Keratinocyte (primary cell): Measurements from ENCODE around the gene PATL2. TPM values are rescaled to one million over a fixed set of nuclear protein-coding genes. Genes with fewer than 3 reads are reported as not detected.

Experiments used
- DNase-seq: peaks from one replicate; pipeline ENCODE4 v3.0.0-alpha.2; 2011; ENCODE audit warnings: low read depth, missing footprints, low spot score
- FAIRE-seq: peaks from 2 replicates; lab custom pipeline; 2011; peaks lifted over from hg19 to GRCh38; lab: Jason Lieb, UNC
- H2AFZ ChIP-seq: 2 replicates; pipeline ENCODE4 v1.6.0; 2012; ENCODE audit warnings: low read length, control low read depth, inconsistent platforms; ENCODE audit not compliant: control insufficient read depth
- H3K27ac ChIP-seq: 2 replicates; pipeline ENCODE4 v1.5.1; 2011; ENCODE audit warnings: low read length; ENCODE audit not compliant: control insufficient read depth, insufficient read depth
- H3K27me3 ChIP-seq: 3 replicates; pipeline ENCODE4 v1.6.0; 2011; ENCODE audit warnings: low read length; ENCODE audit not compliant: control insufficient read depth, insufficient read depth; ENCODE audit errors: extremely low read depth
- H3K36me3 ChIP-seq, 2 experiments: 2 replicates in 1 of 2; 3 replicates in 1 of 2; pipeline ENCODE4 v1.5.1; 2011; ENCODE audit warnings: low read length in 2 of 2, mild to moderate bottlenecking in 1 of 2; ENCODE audit not compliant: control insufficient read depth in 2 of 2, insufficient read depth in 2 of 2; ENCODE audit errors: extremely low read depth in 1 of 2
- H3K4me1 ChIP-seq: 3 replicates; pipeline ENCODE4 v1.5.1; 2011; ENCODE audit warnings: low read length; ENCODE audit not compliant: control insufficient read depth, insufficient read depth; ENCODE audit errors: extremely low read depth
- H3K4me2 ChIP-seq: 3 replicates; pipeline ENCODE4 v1.6.0; 2011; ENCODE audit warnings: low read depth, low read length; ENCODE audit not compliant: control insufficient read depth, insufficient read depth; ENCODE audit errors: extremely low read depth
- H3K4me3 ChIP-seq, 3 experiments: fragments of 200-600 bp in 1 of 3; sonication (generic) in 1 of 3; 2 replicates in 2 of 3; 3 replicates in 1 of 3; pipeline ENCODE4 v1.5.1; 2011 to 2016; ENCODE audit warnings: low read length in 3 of 3, mild to moderate bottlenecking in 3 of 3, control low read depth in 2 of 3, inconsistent platforms in 1 of 3, low read depth in 1 of 3, mixed read lengths in 1 of 3, mixed run types in 1 of 3, moderate library complexity in 1 of 3; ENCODE audit not compliant: control insufficient read depth in 2 of 3, insufficient read depth in 2 of 3; ENCODE audit errors: extremely low read depth in 1 of 3
- H3K79me2 ChIP-seq: 2 replicates; pipeline ENCODE4 v1.6.0; 2012; ENCODE audit warnings: low read length; ENCODE audit not compliant: control insufficient read depth, insufficient read depth
- H3K9ac ChIP-seq: 3 replicates; pipeline ENCODE4 v1.6.0; 2011; ENCODE audit warnings: low read length; ENCODE audit not compliant: control insufficient read depth, insufficient read depth; ENCODE audit errors: extremely low read depth
- H3K9me1 ChIP-seq: 3 replicates; pipeline ENCODE4 v1.6.0; 2011; ENCODE audit warnings: low read length; ENCODE audit not compliant: control insufficient read depth, insufficient read depth; ENCODE audit errors: extremely low read depth
- H3K9me3 ChIP-seq: 2 replicates; pipeline ENCODE4 v1.5.1; 2012; ENCODE audit warnings: low read depth, low read length; ENCODE audit not compliant: control insufficient read depth
- H4K20me1 ChIP-seq: 3 replicates; pipeline ENCODE4 v1.6.0; 2011; ENCODE audit warnings: low read length; ENCODE audit not compliant: control insufficient read depth, insufficient read depth; ENCODE audit errors: extremely low read depth
- EZH2 ChIP-seq: IDR thresholded peaks from one replicate; pipeline ENCODE4 v1.6.1; 2012; ENCODE audit warnings: inconsistent platforms, mild to moderate bottlenecking, low read length, moderate library complexity
- dilution Hi-C: fragments of 300-500 bp; cut with MboI; formaldehyde crosslinking; loops from one replicate; pipeline ENCODE4 v1.7.0; 2020; ENCODE audit warnings: low sequenced_read_pairs; ENCODE audit not compliant: extremely low pct_ligation_motif_present
- polyA plus RNA-seq, 5 experiments: library from polyadenylated mRNA; depleted of rRNA in 3 of 5; stranded (reverse) in 3 of 5; stranded (forward) in 1 of 5; unstranded in 1 of 5; fragments of >200 nt; gene quantifications; 1 replicate in 1 of 5; 2 replicates in 3 of 5; 3 replicates in 1 of 5; pipeline versions ENCODE4 v1.2.1 to v1.2.3, GENCODE V29; 2011 to 2012; ENCODE audit warnings: missing spikeins in 2 of 5, low read depth in 1 of 5, low replicate concordance in 1 of 5
- TF ChIP-seq, protein P1 (sequence below), 3 experiments: IDR thresholded peaks in 1 of 3; conservative IDR thresholded peaks in 1 of 3; optimal IDR thresholded peaks in 1 of 3; 2 replicates in 2 of 3; 3 replicates in 1 of 3; pipeline versions ENCODE3 to v1.5.1; 2011; ENCODE audit warnings: low read length in 3 of 3, mild to moderate bottlenecking in 3 of 3, moderate library complexity in 2 of 3, control low read depth in 1 of 3, inconsistent platforms in 1 of 3; ENCODE audit not compliant: insufficient read depth in 2 of 3; ENCODE audit errors: extremely low read depth in 1 of 3

Gene PATL2
- polyA plus RNA-seq, 1 donor (not counting 4 experiments of a cell fraction or from before 2014, with no cell fraction given), result 0.46 TPM

DNA sequence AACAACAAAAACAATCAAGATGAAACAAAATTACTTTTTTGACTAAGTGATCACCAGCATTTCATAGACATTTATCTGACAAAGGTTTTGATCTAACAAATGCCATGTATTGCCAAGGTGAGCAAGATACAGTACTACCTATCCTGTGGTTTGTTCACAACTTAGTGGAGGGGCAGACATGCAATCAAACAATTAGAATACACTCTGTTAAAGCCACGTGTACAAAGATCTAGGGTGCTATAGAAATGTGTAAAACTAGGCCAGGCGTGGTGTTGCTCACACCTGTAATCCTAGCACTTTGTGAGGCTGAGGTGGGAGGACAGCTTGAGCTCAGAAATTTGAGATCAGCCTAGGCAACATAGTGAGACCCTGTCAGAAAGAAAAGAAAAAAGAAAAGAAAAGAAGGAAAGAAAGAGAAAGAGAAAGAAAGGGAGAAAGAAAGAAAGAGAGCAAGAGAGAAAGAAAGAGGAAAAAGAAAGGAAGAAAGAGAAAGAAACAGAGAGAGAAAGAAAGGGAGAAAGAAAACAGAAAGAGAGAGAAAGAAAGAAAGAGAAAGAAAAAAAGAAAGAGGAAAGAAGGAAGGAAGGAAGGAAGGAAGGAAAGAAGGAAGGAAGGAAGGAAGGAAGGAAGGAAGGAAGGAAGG, 23.8 kb upstream of the PATL2 start:
- peaks cover 5% of the 10 kb centered on the region for H3K4me1 ChIP-seq
- H4K20me1 ChIP-seq, result no peaks in the 10 kb centered on the region
- no peaks in the 10 kb centered on the region for H3K36me3 ChIP-seq
- FAIRE-seq (no peak), DNase-seq (no peak)
- no peak overlapping the region for H3K4me3 ChIP-seq
- no peak overlapping the region for H3K27ac ChIP-seq
- no peak overlapping the region for H3K9ac ChIP-seq
- no peaks in the 10 kb centered on the region for H3K27me3 ChIP-seq
- H3K79me2 ChIP-seq, result no peaks in the 10 kb centered on the region
- H3K9me1 ChIP-seq, result no peaks in the 10 kb centered on the region
- no peak overlapping the region for H2AFZ ChIP-seq
- H3K4me2 ChIP-seq, result no peak overlapping the region
- TF ChIP-seq, protein P1, sequence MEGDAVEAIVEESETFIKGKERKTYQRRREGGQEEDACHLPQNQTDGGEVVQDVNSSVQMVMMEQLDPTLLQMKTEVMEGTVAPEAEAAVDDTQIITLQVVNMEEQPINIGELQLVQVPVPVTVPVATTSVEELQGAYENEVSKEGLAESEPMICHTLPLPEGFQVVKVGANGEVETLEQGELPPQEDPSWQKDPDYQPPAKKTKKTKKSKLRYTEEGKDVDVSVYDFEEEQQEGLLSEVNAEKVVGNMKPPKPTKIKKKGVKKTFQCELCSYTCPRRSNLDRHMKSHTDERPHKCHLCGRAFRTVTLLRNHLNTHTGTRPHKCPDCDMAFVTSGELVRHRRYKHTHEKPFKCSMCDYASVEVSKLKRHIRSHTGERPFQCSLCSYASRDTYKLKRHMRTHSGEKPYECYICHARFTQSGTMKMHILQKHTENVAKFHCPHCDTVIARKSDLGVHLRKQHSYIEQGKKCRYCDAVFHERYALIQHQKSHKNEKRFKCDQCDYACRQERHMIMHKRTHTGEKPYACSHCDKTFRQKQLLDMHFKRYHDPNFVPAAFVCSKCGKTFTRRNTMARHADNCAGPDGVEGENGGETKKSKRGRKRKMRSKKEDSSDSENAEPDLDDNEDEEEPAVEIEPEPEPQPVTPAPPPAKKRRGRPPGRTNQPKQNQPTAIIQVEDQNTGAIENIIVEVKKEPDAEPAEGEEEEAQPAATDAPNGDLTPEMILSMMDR (optimal IDR thresholded peaks at IDR 0.05 in 1 of 3, IDR thresholded peaks at IDR 0.05 in 1 of 3, conservative IDR thresholded peaks at IDR 0.05 in 1 of 3; ENCODE audit: extremely low read depth in 1 of 3, insufficient read depth in 2 of 3, low read length in 3 of 3), result no peak
- TF ChIP-seq EZH2, result no peak
- no peaks in the 10 kb centered on the region for H3K9me3 ChIP-seq
- dilution Hi-C loops, result loop anchor here (5.0 kb wide), 1 partner anchor 52 kb away; no protein-coding TSS in a partner anchor

DNA sequence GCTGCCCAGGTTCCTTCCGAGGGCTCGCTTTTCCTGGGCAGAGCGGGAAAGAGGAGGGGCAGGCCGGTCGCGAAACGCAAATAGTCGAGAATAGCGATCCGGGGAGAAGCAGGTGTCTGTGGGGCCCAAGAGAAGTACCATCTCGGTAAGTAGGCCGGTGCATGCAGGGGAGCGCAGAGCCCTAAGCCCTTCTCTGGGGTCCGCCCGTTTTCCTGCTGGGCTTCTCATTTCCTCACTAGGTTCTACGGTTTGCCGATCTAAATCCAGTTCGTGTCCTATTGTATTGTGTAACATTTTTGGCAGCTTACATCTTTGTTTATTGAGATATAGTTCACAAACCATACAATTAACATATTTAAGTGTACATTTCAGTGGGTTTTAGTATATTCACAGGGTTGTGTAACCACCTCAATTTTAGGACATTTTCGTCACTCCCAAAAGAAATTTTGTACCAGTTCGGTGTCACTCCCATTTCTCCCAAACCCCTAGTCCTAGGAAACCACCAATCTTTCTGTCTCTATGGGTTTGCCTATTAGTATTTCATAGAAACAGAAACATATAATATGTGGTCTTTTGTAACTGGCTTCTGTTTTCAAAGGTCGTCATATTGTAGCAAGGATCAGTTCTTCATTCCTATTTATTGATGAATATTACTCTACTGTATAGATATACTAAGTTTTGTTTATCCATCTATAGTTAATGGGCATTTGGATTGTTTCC, 18.4 kb upstream of the PATL2 start:
- Histone ChIP-seq H3K4me3 (peak overlapping the region; percentile 52 to 90 (median 87)), H3K27me3 (no peaks in the 10 kb centered on the region), H3K36me3 (no peaks in the 10 kb centered on the region), H3K9me1 (no peaks in the 10 kb centered on the region), H4K20me1 (no peaks in the 10 kb centered on the region), H3K9me3 (no peaks in the 10 kb centered on the region), H2AFZ (peak overlapping the region; percentile 97), H3K4me1 (peaks cover 40% of the 10 kb centered on the region), H3K27ac (peak overlapping the region; percentile 97), H3K9ac (peak overlapping the region; percentile 90), H3K79me2 (peaks cover 2% of the 10 kb centered on the region), H3K4me2 (peak overlapping the region; percentile 93)
- TF ChIP-seq EZH2, result no peak
- TF ChIP-seq, protein P1 (optimal IDR thresholded peaks at IDR 0.05 in 1 of 3, IDR thresholded peaks at IDR 0.05 in 1 of 3, conservative IDR thresholded peaks at IDR 0.05 in 1 of 3; ENCODE audit: extremely low read depth in 1 of 3, insufficient read depth in 2 of 3, low read length in 3 of 3), result no peak
- DNase-seq, result no peak
- dilution Hi-C loops, result no loop called here
- no peak for FAIRE-seq
